ENCODE data around the gene KLHL35.

GRCh38 chr11:75432911-75433321, at the start of gene KLHL35:
- TF ChIP-seq, protein P1, sequence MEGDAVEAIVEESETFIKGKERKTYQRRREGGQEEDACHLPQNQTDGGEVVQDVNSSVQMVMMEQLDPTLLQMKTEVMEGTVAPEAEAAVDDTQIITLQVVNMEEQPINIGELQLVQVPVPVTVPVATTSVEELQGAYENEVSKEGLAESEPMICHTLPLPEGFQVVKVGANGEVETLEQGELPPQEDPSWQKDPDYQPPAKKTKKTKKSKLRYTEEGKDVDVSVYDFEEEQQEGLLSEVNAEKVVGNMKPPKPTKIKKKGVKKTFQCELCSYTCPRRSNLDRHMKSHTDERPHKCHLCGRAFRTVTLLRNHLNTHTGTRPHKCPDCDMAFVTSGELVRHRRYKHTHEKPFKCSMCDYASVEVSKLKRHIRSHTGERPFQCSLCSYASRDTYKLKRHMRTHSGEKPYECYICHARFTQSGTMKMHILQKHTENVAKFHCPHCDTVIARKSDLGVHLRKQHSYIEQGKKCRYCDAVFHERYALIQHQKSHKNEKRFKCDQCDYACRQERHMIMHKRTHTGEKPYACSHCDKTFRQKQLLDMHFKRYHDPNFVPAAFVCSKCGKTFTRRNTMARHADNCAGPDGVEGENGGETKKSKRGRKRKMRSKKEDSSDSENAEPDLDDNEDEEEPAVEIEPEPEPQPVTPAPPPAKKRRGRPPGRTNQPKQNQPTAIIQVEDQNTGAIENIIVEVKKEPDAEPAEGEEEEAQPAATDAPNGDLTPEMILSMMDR (conservative IDR thresholded peaks at IDR 0.05; ENCODE audit: low read length): no peak
- TF ChIP-seq EZH2phosphoT487 (IDR thresholded peaks at IDR 0.05; ENCODE audit: borderline replicate concordance, low read depth, low read length): no peak
